Neural cell (in vitro differentiated cells): ENCODE measurements around the gene FAM227B. TPM values are rescaled to one million over a fixed set of nuclear protein-coding genes. Genes with fewer than 3 reads are reported as not detected.

Experiments used
- H2AFZ ChIP-seq: fragments of 200-600, 300-800 bp; sonication (generic), shearing (Covaris generic); 2 replicates; pipeline ENCODE4 v1.6.0; 2014; ENCODE audit warnings: low read depth, mild to moderate bottlenecking, antibody characterized with exemption, low read length, moderate library complexity
- H3F3A ChIP-seq: fragments of 200-600 bp; shearing (Covaris generic); 2 replicates; pipeline ENCODE4 v1.6.1; 2016; ENCODE audit warnings: mild to moderate bottlenecking, moderate library complexity, mixed read lengths, antibody characterized with exemption, low read length; ENCODE audit not compliant: insufficient read depth, poor library complexity, severe bottlenecking
- H3K27ac ChIP-seq: fragments of 200-600, 300-800 bp; sonication (generic), shearing (Covaris generic); 2 replicates; pipeline ENCODE4 v1.5.1; 2014; ENCODE audit warnings: mild to moderate bottlenecking, low read length, moderate library complexity
- H3K27me3 ChIP-seq: fragments of 300-800, 200-600 bp; sonication (generic), shearing (Covaris generic); 2 replicates; pipeline ENCODE4 v1.6.0; 2014; ENCODE audit warnings: mild to moderate bottlenecking, low read depth, low read length, moderate library complexity; ENCODE audit not compliant: insufficient read depth
- H3K36me3 ChIP-seq: fragments of 300-800, 200-600 bp; sonication (generic), shearing (Covaris generic); 2 replicates; pipeline ENCODE4 v1.5.1; 2014; ENCODE audit warnings: mild to moderate bottlenecking, antibody characterized with exemption, low read length, moderate library complexity; ENCODE audit not compliant: insufficient read depth
- H3K4me2 ChIP-seq: fragments of 300-800, 200-600 bp; sonication (generic), shearing (Covaris generic); 2 replicates; pipeline ENCODE4 v1.6.0; 2014; ENCODE audit warnings: mild to moderate bottlenecking, low read length
- H3K4me3 ChIP-seq: fragments of 300-800, 200-600 bp; sonication (generic), shearing (Covaris generic); 2 replicates; pipeline ENCODE4 v1.5.1; 2014; ENCODE audit warnings: mild to moderate bottlenecking, low read length, moderate library complexity
- H3K79me2 ChIP-seq: fragments of 200-600 bp; shearing (Covaris generic); replicated peaks from 2 replicates; pipeline ENCODE4 v1.6.0; 2014; ENCODE audit warnings: mild to moderate bottlenecking, low read length, moderate library complexity; ENCODE audit not compliant: insufficient read depth
- H3K9ac ChIP-seq: fragments of 300-800, 200-600 bp; sonication (generic), shearing (Covaris generic); 2 replicates; pipeline ENCODE4 v1.6.1; 2016; ENCODE audit warnings: mild to moderate bottlenecking, low read length, mixed read lengths
- H3K9me2 ChIP-seq: fragments of 200-600 bp; shearing (Covaris generic); 2 replicates; pipeline ENCODE4 v1.6.1; 2016; ENCODE audit warnings: mild to moderate bottlenecking, low read length, mixed read lengths; ENCODE audit not compliant: insufficient read depth
- H3K9me3 ChIP-seq: fragments of 200-600, 300-800 bp; sonication (generic), shearing (Covaris generic); 2 replicates; pipeline ENCODE4 v1.6.1; 2016; ENCODE audit warnings: mild to moderate bottlenecking, mixed run types, low read length, moderate library complexity, mixed read lengths
- H4K20me1 ChIP-seq: fragments of 200-600 bp; shearing (Covaris generic); 2 replicates; pipeline ENCODE4 v1.6.1; 2016; ENCODE audit warnings: mild to moderate bottlenecking, mixed run types; ENCODE audit not compliant: insufficient read depth
- CTCF ChIP-seq: fragments of 450-650 bp; IDR thresholded peaks from 2 replicates; pipeline ENCODE4 v1.5.1; 2014; ENCODE audit warnings: antibody characterized with exemption, mild to moderate bottlenecking, moderate library complexity; ENCODE audit not compliant: poor library complexity, severe bottlenecking
- EP300 ChIP-seq: fragments of 450-650 bp; conservative IDR thresholded peaks from 2 replicates; pipeline ENCODE4 v1.6.1; 2014; ENCODE audit warnings: antibody characterized with exemption, mild to moderate bottlenecking, moderate library complexity; ENCODE audit not compliant: poor library complexity, severe bottlenecking
- EZH2 ChIP-seq: fragments of 200-600, 300-800 bp; shearing (Covaris generic), sonication (generic); IDR thresholded peaks from 2 replicates; pipeline ENCODE4 v1.6.1; 2014; ENCODE audit warnings: antibody characterized with exemption, low read length, borderline replicate concordance, mild to moderate bottlenecking; ENCODE audit not compliant: insufficient read depth, poor library complexity, severe bottlenecking
- MXI1 ChIP-seq: fragments of 450-650 bp; conservative IDR thresholded peaks from 2 replicates; pipeline ENCODE4 v1.6.1; 2014; ENCODE audit warnings: antibody characterized with exemption, mild to moderate bottlenecking; ENCODE audit not compliant: poor library complexity, severe bottlenecking
- POLR2AphosphoS5 ChIP-seq: IDR thresholded peaks from 2 replicates; pipeline ENCODE4 v1.6.1; 2012
- RAD21 ChIP-seq: fragments of 450-650 bp; conservative IDR thresholded peaks from 2 replicates; pipeline ENCODE4 v1.6.1; 2014; ENCODE audit warnings: antibody characterized with exemption, mild to moderate bottlenecking, moderate library complexity
- REST ChIP-seq: IDR thresholded peaks from 2 replicates; pipeline ENCODE4 v1.6.1; 2012; ENCODE audit warnings: borderline replicate concordance
- SMC3 ChIP-seq: fragments of 450-650 bp; conservative IDR thresholded peaks from 2 replicates; pipeline ENCODE4 v1.6.1; 2014; ENCODE audit warnings: antibody characterized with exemption, mild to moderate bottlenecking, moderate library complexity; ENCODE audit not compliant: poor library complexity
- TAF1 ChIP-seq: IDR thresholded peaks from 2 replicates; pipeline ENCODE4 v1.6.1; 2012; ENCODE audit warnings: low read depth
- polyA plus RNA-seq: library from polyadenylated mRNA; depleted of rRNA; stranded (reverse); fragments of >200 nt; gene quantifications from 2 replicates; pipeline ENCODE4 v1.2.3, GENCODE V29; 2014

Gene FAM227B
- polyA plus RNA-seq, 1 donor from 2014 or later: 0.88 TPM

GRCh38 chr15:49652922-49653321 lies 32.3 kb upstream of the FAM227B start:
- Histone ChIP-seq H3K4me2 (no peak overlapping the region), H3F3A (no peaks in the 10 kb centered on the region), H3K9me2 (no peaks in the 10 kb centered on the region), H3K4me3 (no peak overlapping the region), H3K36me3 (no peaks in the 10 kb centered on the region), H3K27ac (no peak overlapping the region), H2AFZ (no peak overlapping the region), H3K27me3 (no peaks in the 10 kb centered on the region), H3K79me2 (no peaks in the 10 kb centered on the region), H3K9me3 (no peaks in the 10 kb centered on the region), H3K9ac (no peak overlapping the region), H4K20me1 (no peaks in the 10 kb centered on the region)
- TF ChIP-seq POLR2AphosphoS5: no peak
- no peak for TF ChIP-seq EZH2
- TF ChIP-seq TAF1: no peak
- no peak for TF ChIP-seq REST
- TF ChIP-seq EP300: no peak
- TF ChIP-seq SMC3: no peak
- TF ChIP-seq RAD21: no peak
- TF ChIP-seq MXI1: no peak
- no peak for TF ChIP-seq CTCF

GRCh38 chr15:49650676-49651075 lies 30.1 kb upstream of the FAM227B start:
- H2AFZ ChIP-seq: no peak overlapping the region
- no peaks in the 10 kb centered on the region for H3K36me3 ChIP-seq
- TF ChIP-seq SMC3: no peak
- TF ChIP-seq EZH2: no peak
- no peak for TF ChIP-seq POLR2AphosphoS5
- no peak for TF ChIP-seq RAD21
- H3K27ac ChIP-seq: no peak overlapping the region
- H3K9ac ChIP-seq: no peak overlapping the region
- no peaks in the 10 kb centered on the region for H3K9me3 ChIP-seq
- H3K9me2 ChIP-seq: no peaks in the 10 kb centered on the region
- H3K27me3 ChIP-seq: no peaks in the 10 kb centered on the region
- no peaks in the 10 kb centered on the region for H3K79me2 ChIP-seq
- no peaks in the 10 kb centered on the region for H3F3A ChIP-seq
- H4K20me1 ChIP-seq: no peaks in the 10 kb centered on the region
- H3K4me3 ChIP-seq: no peak overlapping the region
- no peak overlapping the region for H3K4me2 ChIP-seq

- Histone ChIP-seq H3K4me3 (no peak overlapping the region), H3K4me2 (no peak overlapping the region), H4K20me1 (no peaks in the 10 kb centered on the region), H3K27me3 (no peaks in the 10 kb centered on the region), H3K36me3 (no peaks in the 10 kb centered on the region), H2AFZ (no peak overlapping the region), H3K9me3 (no peaks in the 10 kb centered on the region), H3K9ac (no peak overlapping the region), H3F3A (no peaks in the 10 kb centered on the region), H3K9me2 (no peaks in the 10 kb centered on the region), H3K27ac (no peak overlapping the region), H3K79me2 (no peaks in the 10 kb centered on the region)
- TF ChIP-seq RAD21 (no peak), POLR2AphosphoS5 (no peak)
Observed at GRCh38 chr15:49649987-49650386, 29.4 kb upstream of the FAM227B start.
